ENCODE measurements around the gene TSC22D2.

Gene TSC22D2

DNA sequence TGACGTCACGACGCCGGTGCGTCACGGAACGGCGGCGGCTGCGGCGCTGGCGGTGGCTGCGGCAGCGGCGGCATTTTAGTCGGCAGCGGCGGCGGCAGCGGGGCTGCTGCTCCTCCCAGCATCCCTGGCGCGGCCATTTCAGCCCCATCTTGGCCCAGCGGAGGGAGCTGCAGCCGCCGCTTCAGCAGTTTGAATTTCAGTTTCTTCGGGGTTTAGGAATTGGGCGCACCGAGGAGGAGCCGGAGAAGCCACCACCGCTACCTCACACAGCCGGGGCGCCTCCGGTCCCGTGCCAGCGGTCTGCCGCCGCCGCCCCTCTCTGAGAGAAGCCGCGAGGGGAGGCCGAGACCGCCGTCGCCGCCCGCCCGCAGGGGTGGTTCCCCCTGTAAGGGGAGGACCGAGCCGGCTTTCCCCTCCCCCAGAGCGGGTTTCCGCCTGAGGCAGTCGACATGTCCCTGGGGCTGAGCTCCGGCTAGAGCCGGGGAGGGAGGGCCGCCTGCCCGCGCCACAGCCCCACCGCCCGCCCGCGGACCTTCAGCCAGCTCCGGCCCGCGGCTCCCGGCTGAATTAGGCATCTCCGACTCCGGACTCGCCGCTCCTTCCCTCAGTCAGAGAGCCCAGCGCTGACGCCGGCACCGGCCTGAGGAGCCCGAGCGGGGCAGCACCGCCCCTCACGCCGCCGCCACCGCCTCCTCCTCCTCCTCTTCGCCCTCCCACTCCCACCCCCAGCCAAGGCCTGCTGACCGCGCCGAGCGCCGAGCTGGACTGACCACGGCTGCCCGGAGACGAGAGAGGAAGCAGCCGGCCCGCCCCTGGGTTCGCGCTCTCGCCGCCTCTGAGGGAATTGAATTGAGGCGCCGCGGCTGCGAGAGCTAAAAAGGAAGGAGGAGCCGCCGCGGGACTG lies at the start of gene TSC22D2:
Gene TSC22D2, plus strand, starts transcription at position 78 of the 904 bp plus-strand sequence. CDS start 1,053 bp downstream, outside the sequence.
- intact Hi-C loops (cut with DNase I) = loop anchor here (5.0 kb wide), 1 partner anchor 139 kb away; the partner anchor contains the start of genes EIF2A and SERP1
- DNase-seq = peak; percentile 92 to 99 (median 98)

DNA sequence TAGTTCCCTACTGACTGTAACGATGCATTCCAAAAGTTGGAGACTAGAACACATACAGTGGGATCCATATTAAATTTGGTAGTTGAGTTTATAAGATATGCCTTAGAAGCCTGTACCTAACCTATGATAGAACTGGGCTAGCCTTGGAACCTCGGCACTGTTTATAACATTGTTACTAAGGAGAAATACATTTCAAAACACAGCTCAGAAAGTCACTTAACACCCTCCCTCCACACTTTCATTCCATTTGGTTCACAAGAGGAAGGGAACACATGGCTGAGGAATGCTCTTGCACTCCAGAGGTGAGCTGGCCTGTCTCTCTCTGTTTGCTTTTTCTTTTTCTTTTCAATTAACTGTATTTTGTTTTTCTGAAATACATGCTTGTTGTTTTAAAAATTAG lies 48.7 kb upstream of the TSC22D2 start:
- intact Hi-C loops (cut with DNase I) = no loop called here
- DNase-seq = no peak

DNA sequence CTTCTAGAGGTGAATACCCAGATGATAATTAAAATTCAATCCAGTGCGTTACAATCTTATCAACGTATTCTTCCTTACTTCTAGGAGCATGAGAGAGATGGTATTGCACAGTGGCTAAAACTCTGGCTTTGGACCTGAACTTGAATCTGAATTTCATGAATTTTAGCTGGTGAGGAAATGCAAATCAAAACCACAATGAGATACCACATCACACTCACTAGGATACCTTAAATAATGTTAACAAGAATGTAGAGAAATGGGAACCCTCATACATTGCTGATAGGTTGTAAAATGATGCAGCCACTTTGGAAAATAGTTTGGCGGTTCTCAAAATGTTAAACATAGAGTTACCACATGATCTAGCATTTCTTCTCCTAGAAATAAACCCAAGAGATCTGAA lies 47.1 kb upstream of the TSC22D2 start:
- intact Hi-C loops (cut with DNase I) = no loop called here
- no peak for DNase-seq

DNA sequence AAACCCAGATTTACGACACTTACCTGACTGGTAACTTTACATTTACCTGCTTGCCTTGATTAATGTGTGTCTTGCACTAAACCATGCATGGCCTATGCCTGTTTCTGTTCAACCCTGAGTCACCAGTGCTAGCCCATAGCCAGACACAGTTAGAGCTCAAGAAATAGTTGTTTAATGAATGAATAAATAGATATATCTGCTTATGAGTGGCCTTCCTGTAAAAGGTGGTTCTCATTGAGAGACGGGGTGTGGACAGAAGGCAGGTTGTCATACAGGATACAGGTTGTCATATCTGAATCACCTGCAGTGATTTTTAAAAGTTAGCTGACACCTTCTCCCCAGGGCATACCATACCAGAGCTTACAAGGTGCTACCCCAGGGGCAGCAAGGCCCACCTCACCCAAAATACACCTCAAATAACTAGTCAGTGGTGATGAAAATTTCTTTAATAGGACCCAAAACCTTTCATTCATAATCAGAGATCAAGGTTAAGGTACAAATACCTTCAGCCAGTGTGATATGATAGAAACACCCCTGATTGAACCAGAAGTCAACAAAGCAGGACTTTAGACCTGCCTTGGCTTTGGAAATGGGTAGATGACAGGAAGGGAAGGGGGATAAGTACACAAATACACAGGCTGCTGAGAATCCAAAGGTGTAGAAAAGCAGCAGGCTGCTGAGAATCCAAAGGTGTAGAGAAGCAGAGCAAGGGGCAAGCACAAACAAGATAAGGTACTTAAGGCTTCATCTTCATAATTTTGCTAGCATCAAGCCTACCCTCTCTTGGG lies 45.4 kb upstream of the TSC22D2 start:
- no peak for DNase-seq
- intact Hi-C loops (cut with DNase I) = no loop called here

DNA sequence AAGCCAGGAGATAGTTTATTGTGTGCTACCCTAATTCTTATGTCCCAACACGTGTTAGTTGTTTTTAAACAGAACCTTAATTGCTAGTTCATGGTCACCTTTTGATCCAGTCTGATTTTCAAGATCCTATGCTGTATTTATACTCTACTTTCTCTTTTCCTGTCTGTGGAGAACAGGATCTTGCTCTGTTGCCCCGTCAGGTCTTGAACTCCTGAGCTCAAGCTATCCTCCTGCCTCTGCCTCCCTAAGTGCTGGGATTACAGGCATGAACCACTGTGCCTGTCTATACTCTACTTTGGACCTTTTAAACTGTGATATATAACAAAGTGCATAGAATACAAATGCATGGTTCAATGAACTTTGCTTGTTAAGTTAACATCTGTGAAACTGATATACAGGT lies 44.7 kb upstream of the TSC22D2 start:
- DNase-seq = no peak
- intact Hi-C loops (cut with DNase I) = no loop called here

DNA sequence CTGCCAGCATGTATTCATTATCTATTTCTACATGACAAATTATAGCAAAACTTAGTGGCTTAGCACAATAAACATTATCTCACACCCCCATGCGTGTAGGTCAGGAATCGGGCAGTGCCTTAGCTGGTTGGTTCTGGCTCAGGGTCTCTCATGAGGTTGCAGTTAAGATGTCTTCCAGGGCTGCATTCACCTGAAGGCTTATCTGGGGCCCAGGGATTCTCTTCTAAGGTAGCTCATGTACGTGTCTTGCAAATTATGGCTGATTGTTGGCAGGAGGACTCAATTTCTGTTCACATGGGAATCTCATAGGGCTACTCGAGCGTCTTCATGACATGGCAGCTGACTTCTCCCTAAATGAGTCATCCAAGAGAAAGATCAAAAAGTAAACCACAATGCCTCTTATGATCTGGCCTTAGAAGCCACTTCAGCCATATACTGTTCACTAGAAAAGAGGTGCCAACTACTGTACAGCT lies 42.9 kb upstream of the TSC22D2 start:
- intact Hi-C loops (cut with DNase I) = no loop called here
- DNase-seq = no peak

DNA sequence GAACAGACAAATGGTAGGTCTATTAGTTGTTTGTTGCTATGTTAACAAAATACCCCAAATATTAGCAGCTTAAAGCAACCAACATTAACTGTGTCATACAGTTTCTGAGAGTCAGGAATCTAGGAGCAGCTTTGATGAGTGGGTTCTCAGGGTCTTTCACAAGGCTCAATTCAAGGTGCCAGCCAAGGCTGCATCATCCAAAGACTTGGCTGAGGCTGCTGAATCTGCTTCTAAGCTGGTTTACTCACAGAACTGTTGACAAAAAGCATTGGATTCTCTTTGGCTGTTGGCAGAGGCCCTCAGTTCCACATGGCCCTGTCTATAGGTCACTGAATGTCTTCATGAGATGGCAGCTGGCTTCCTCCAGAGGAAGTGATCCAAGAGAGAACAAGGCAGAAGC lies 40.3 kb upstream of the TSC22D2 start:
- intact Hi-C loops (cut with DNase I) = no loop called here
- peak in 3 of 42 donors; percentile 21 to 59 (median 21) for DNase-seq

DNA sequence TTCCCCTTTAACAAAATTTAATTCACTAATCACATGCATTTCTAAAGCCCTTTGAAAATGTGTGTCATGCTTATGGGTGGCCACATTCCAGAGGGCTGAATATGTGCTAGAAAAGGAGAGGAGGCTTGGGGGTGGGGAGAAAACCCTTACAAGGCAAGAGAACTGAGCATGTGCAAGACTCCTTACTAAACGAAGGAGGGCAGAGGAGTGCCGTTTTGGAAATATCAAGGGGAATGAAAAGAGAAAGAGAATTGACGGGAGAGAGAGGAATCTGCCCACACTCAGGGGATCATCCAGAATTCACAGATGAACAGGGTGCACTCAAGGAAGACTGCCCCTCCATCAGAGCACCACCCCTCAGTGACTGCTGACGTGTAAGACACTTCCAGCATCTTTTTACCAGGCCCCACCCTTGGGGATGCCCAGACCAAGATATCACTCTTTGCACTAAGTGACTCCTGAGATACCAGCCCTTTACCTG lies 37.9 kb upstream of the TSC22D2 start:
- intact Hi-C loops (cut with DNase I) = no loop called here
- DNase-seq = peak in 37 of 42 donors; percentile 11 to 84 (median 44)

DNA sequence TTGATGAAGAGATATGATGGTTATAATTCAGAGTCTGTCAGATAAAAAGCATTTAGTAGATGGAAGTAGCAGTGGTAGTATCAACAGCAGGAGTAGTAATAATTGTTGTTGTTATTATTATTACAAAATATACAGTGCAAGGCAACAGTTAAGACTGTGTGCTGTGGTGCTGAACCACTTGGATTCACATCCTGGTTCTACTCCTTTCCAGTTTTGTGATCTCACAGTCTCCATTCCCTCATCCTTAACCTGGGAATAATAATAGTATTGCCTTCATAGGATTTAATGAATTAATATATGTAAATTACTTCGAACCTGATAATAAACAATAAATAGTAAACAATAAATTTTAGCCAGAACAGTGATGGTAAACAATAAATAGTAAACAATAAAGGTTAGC lies 37.1 kb upstream of the TSC22D2 start:
- DNase-seq = no peak
- intact Hi-C loops (cut with DNase I) = no loop called here

DNA sequence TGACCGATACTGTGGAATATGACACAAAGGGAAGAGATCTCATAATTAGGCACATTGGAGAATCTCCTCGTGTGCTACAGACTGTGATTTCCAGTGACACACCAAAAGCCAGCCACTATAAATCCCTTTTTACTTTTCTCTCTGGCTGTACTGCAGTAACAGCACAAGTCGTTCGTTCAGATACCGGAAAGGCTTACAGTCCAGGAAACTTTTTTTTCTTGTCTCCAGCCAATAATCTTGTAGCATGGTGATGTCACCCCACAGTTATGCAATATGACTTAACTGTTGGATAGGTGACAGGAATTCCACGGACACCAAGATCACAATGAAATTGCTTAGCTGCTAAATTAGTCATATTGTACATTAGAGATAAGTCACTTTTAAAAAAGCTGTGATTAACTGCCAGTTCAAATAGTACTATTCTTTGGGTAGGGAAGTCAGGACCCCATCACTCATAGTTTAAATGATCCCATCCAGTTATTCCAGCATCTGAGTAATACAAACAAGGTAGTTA lies 36.3 kb upstream of the TSC22D2 start:
- DNase-seq = peak in 4 of 42 donors; percentile 8 to 40 (median 16)
- intact Hi-C loops (cut with DNase I) = no loop called here

DNA sequence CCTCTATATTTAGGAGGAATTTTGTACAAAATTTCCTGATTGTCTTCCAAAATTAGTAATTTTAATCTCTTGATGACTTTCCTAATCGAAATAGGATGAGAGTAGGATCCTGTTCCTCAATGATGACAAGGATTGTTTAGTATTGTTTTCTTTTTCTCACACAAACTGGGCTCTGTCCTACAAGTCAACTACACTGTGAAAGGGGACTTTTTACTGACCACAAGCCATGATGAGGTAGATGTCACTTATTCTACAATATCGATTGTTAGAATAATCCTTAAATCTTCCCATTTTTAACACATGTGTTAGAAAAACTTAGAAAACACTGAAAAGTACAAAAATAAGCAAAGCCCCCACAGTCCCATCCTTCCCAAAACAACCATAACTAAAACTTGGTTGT lies 35.8 kb upstream of the TSC22D2 start:
- intact Hi-C loops (cut with DNase I) = no loop called here
- no peak for DNase-seq

DNA sequence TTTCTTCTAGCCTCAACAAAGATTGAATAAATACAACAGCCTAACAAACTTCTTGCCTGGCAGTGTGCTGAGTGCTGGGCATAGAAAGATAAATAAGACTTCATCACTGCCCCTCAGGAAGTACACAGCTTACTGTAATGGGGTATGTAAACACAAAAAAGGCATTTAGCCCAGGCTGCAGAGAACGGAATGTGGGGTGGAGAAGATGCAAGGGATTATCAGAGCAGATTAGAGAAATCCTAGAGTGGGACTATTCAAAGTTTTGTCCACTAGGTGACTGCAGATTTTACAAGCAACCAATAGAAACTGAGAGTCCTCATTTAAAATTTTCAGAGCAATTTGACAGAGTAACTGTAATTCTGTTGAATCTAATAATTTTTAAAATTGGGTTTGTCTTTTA lies 35.4 kb upstream of the TSC22D2 start:
- intact Hi-C loops (cut with DNase I) = no loop called here
- no peak for DNase-seq

DNA sequence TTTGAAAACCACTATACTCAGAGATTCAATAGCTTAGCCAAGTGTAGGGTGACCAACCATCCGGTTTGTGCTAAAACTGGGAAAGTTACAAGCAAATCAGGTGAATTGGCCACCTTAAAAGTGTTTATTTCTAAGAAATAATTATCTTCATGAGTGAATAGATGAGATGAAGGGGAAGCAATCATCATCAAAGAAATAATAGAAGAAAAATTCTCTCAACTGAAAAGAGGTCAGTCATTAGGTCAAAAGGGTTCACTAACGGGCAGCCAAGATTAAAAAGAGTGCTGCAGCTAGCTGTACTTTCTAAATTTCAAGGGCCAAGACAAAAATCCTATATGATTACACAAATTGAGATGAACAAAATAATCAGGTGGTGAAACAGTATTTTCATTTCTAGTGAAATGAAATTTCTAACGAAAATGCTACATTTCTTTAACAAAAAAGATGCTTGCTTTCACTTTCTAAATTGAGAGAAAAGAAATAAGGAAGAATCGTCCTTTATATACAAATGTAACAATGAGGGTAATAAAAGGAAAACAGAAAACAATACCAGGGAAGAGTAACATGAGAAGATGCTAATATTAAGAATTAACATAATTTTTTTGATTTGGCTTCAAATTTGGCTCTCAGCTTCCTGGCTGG lies 34.7 kb upstream of the TSC22D2 start:
- no peak for DNase-seq
- intact Hi-C loops (cut with DNase I) = no loop called here

DNA sequence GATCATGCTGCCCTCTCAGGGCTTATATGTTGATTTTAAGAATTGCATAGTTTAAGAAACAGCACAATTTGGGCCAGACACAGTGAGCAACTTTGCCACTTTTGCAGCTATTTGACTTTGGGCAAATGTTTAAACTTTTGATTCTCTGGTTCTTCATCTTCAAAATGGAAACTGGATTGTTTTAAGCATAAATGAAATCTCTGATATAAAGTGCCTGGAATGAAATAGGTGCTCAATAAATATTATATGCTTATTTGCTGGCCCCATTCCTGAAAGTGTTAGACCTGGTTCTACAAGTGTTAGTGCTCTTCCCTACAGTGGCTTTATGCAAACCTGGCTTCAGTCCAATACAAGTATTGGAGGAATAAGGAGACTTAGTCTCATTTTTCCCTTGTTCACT lies 33.1 kb upstream of the TSC22D2 start:
- intact Hi-C loops (cut with DNase I) = no loop called here
- no peak for DNase-seq

DNA sequence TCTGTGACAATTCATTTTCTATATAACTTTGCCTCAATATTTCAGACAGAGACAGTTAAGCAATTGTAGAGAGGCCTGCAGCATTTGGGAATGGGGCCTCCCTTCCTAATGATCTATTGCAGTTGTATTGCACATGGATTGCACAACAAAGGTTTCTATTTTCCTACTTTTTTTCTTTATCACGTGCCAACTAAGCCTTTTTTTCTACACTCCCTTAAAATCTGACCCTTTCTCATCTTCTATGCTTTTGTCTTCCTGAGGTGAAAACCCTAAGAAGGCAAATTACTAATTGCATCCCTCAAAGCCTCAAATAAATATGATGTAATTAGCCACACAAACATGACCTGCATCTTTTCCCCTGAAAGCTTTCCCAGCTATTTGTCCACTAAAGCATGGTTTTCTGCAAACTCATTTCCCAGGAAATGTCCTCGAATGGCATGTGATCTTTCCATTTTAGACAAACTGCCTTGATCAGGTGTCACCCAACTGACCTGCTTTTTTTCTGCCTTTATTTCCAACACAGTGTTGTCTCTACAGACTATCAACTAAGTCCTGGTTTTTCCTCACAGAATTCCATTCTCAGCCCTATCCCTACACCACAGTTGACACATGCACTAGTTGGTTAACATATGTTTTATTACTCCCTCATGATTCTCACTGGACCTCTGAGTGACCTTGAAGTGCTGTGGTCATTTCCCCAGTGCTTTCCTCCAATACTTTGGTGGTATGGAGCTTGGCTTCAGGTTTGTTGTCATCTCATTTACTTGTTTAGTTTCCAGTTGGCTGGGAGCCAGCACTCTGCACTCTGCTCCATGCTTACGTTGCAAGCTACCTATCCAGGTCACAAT lies 31.9 kb upstream of the TSC22D2 start:
- intact Hi-C loops (cut with DNase I) = no loop called here
- DNase-seq = no peak

DNA sequence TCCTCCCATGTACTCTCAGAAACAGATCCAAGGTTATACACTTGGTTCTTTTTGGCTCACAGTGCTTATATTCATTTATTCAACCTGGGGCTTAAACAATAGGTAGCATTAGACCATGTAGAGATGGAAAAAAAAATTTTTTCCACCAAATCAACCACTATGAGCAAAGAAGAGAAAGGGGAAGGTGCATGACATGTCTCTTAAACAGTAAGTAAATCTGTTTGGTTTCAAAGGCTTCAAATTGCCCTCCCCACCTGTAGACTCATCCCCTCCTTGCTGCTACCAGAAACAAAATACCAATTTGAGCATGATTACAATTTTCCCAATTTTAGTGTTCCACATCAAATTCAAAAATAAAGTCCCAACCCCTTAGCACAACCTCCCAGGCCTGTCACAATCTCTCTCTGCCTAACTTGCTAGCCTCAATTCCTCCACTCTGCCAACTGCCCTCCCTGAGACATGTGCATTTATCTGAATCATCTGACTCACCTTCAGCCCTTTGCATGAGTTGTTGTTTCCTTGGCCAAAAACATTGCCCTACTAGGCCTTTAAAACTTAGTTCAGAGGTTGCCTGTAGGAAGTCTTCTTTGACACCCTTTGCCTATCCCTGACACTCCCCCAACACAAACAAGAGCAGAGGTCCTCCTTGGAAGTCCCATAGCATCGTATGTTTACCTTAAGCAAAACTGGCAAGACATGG lies 30.3 kb upstream of the TSC22D2 start:
- no peak for DNase-seq

DNA sequence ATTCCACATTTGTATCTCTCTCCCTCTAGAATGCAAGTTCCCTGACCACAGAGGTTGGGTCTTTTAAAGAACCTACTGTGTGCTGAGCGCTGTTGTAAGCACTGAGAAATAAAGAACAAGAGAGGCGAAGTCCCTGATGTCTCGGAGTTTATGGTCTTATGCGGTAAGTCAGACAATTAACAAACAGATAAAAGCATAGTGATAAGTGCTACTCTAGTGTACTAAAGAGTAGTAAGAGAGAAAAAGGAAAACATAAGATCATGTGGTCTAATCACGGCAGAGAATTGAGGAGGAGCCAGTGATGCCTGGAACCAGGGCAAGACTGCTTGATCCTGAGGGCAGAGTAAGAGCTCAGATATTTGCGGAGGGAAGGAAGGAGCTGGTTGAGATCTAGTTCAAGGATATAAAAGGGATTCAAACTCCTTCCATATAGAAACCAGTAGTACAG lies 29.8 kb upstream of the TSC22D2 start:
- intact Hi-C loops (cut with DNase I) = no loop called here
- no peak for DNase-seq

More for the DNA sequence above, 30.3 kb upstream of the TSC22D2 start:
- intact Hi-C loops (cut with DNase I) = no loop called here

DNA sequence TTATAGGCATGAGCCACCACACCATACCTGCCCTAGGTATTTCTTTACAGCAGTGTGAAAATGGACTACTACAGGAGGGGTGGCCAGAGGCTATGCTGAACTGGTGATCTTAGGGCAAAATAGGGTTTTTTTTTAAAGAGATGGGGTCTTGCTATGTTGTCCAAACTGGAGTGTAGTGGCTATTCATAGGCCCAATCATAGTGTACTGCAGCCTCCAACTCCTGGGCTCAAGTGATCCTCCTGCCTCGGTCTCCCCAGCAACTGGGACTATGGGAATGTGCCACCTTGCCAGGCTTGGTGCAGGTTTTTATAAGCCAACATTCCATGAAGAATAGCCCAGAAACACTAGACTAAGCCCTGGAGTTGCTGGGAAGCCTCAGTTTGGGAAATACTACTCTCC lies 28.6 kb upstream of the TSC22D2 start:
- intact Hi-C loops (cut with DNase I) = no loop called here
- no peak for DNase-seq

Data from head of caudate nucleus (tissue), 42 donors.